ENCODE data around the gene CREBBP.

Gene CREBBP

GRCh38 chr16:3783516-3783915, 97.0 kb downstream of the CREBBP start:
- no peak for TF ChIP-seq CTCF (IDR thresholded peaks at IDR 0.05; ENCODE audit: borderline replicate concordance, control extremely low read depth, extremely low read depth, insufficient read depth, missing control alignments)
- DNase-seq (ENCODE audit: low spot score): no peak
- in situ Hi-C loops (cut with MboI; ENCODE audit: low sequenced_read_pairs, unreplicated experiment): no loop called here

GRCh38 chr16:3782566-3782965, 97.9 kb downstream of the CREBBP start:
- DNase-seq (ENCODE audit: low spot score): no peak
- no peak for TF ChIP-seq CTCF (IDR thresholded peaks at IDR 0.05; ENCODE audit: borderline replicate concordance, control extremely low read depth, extremely low read depth, insufficient read depth, missing control alignments)
- in situ Hi-C loops (cut with MboI; ENCODE audit: low sequenced_read_pairs, unreplicated experiment): no loop called here

- no peak for DNase-seq (ENCODE audit: low spot score)
- in situ Hi-C loops (cut with MboI; ENCODE audit: low sequenced_read_pairs, unreplicated experiment): no loop called here
- TF ChIP-seq CTCF (IDR thresholded peaks at IDR 0.05; ENCODE audit: borderline replicate concordance, control extremely low read depth, extremely low read depth, insufficient read depth, missing control alignments): no peak
Observed at GRCh38 chr16:3781421-3781820, 99.1 kb downstream of the CREBBP start.

- no peak for DNase-seq (ENCODE audit: low spot score)
- no peak for TF ChIP-seq CTCF (IDR thresholded peaks at IDR 0.05; ENCODE audit: borderline replicate concordance, control extremely low read depth, extremely low read depth, insufficient read depth, missing control alignments)
Observed at GRCh38 chr16:3780570-3780969, 99.9 kb downstream of the CREBBP start.

GRCh38 chr16:3776316-3776715, 104.2 kb downstream of the CREBBP start:
- no peak for TF ChIP-seq CTCF (IDR thresholded peaks at IDR 0.05; ENCODE audit: borderline replicate concordance, control extremely low read depth, extremely low read depth, insufficient read depth, missing control alignments)
- DNase-seq (ENCODE audit: low spot score): no peak
- in situ Hi-C loops (cut with MboI; ENCODE audit: low sequenced_read_pairs, unreplicated experiment): no loop called here

More at GRCh38 chr16:3780570-3780969, 99.9 kb downstream of the CREBBP start:
- in situ Hi-C loops (cut with MboI; ENCODE audit: low sequenced_read_pairs, unreplicated experiment): no loop called here

- in situ Hi-C loops (cut with MboI; ENCODE audit: low sequenced_read_pairs, unreplicated experiment): no loop called here
- TF ChIP-seq CTCF (IDR thresholded peaks at IDR 0.05; ENCODE audit: borderline replicate concordance, control extremely low read depth, extremely low read depth, insufficient read depth, missing control alignments): no peak
- DNase-seq (ENCODE audit: low spot score): no peak
Observed at GRCh38 chr16:3774819-3775218, 105.7 kb downstream of the CREBBP start.

Data from GM13976 (cell line).